Putamen (tissue), 1 donor: Measurements from ENCODE around the gene CPA5.

Source experiments
- DNase-seq: peaks from one replicate; pipeline ENCODE4 v3.0.0-alpha.2; 2016; ENCODE audit warnings: low spot score

The CPA5 gene

GRCh38 chr7:130397051-130397757 lies 52.6 kb downstream of the CPA5 start:
- DNase-seq, result no peak

GRCh38 chr7:130397758-130398073 lies 53.1 kb downstream of the CPA5 start:
- no peak for DNase-seq

GRCh38 chr7:130398526-130399090 lies 54.0 kb downstream of the CPA5 start:
- DNase-seq, result no peak

GRCh38 chr7:130400120-130400572 lies 55.5 kb downstream of the CPA5 start:
- DNase-seq, result no peak

- no peak for DNase-seq
Measured at GRCh38 chr7:130401101-130401500, 56.5 kb downstream of the CPA5 start.

- DNase-seq, result no peak
Measured at GRCh38 chr7:130401578-130401977, 57.0 kb downstream of the CPA5 start.

- no peak for DNase-seq
Measured at GRCh38 chr7:130405003-130405402, 60.4 kb downstream of the CPA5 start.

- DNase-seq, result peak; percentile 31
Measured at GRCh38 chr7:130409067-130409711, 64.6 kb downstream of the CPA5 start.

- DNase-seq, result no peak
Measured at GRCh38 chr7:130409712-130410072, 65.1 kb downstream of the CPA5 start.

GRCh38 chr7:130410868-130411541 lies 66.4 kb downstream of the CPA5 start:
- no peak for DNase-seq

GRCh38 chr7:130413201-130413600 lies 68.6 kb downstream of the CPA5 start:
- no peak for DNase-seq

GRCh38 chr7:130415006-130415405 lies 70.4 kb downstream of the CPA5 start:
- no peak for DNase-seq

- DNase-seq, result no peak
Measured at GRCh38 chr7:130417213-130417612, 72.6 kb downstream of the CPA5 start.

GRCh38 chr7:130418306-130418705 lies 73.7 kb downstream of the CPA5 start:
- no peak for DNase-seq
